ENCODE results near the gene STAG2.
"Not testable (repeated sequence)": the region's sequence is repeated elsewhere in the genome, so short reads cannot be mapped to it uniquely, and the experiment has no call there.

Gene STAG2

GRCh38 chrX:123961268-123962005 lies at the start of gene STAG2:
Gene STAG2, plus strand, starts transcription at chrX:123961706. Its CDS starts 60,922 bp downstream, at chrX:124022628.
- DNase-seq (peak; percentile 73), ATAC-seq (peak; percentile 16)

- DNase-seq (no peak), ATAC-seq (no peak)
These were observed 44.4 kb upstream of the STAG2 start for GRCh38 chrX:123917069-123917468.

DNA sequence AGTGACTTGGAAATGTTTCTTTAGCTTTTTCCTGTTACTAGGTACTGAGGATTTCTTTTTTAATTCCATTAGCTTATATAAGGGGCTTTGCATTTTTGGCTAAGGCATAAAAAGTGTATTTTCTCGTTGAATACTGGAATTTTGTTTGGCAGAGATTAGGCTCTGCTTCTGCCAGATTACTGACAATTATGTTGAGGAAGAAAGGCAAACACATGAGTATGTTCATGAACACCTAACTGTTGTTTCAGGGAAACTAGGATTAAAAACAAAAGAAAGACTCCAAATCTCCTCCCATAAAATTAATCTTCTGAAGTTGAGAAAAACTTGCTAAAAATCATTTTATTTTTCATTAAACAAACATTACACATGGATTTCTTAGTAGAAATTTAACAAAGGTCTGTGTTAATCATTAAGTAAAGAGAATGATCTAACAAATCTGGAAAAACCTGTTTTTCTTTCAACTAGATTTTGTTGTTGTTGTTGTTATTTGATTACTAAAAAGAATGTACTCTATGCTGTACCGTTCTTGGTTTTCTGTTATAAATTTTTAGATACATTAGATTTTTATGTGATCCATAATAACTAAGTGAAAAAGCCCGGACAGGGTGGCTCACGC lies 43.3 kb upstream of the STAG2 start:
- ATAC-seq (no peak), DNase-seq (no peak)

DNA sequence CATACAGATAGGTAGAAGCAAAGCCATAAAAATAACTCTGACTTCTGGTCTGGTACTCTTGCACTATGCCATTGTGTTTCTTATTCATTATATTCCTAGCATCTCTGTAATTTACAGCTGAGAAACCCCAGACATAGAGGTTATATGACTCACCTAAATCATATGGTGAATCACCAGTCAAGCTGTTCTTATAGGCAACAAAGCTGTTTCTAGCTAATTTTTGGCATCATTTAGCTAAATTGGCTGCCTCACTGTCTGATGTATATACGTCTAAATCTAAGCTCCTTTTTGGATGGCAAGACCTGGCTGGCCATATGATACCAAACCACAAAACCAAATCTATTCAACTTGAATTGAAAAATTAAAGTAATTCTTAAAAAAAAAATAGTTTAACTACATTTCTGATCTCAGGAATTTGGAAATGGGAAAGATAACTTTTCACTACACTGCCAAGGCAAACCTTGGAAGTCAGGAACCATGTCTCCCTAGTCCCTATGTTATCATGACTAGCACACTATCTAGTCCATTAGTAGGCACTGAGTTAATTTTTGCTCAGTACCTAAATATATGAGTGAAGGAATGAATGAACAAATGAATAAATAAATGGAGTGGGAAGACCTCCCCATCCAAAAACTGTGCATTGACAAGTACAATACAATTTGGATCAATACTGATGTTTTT lies 41.3 kb upstream of the STAG2 start:
- no peak for DNase-seq

DNA sequence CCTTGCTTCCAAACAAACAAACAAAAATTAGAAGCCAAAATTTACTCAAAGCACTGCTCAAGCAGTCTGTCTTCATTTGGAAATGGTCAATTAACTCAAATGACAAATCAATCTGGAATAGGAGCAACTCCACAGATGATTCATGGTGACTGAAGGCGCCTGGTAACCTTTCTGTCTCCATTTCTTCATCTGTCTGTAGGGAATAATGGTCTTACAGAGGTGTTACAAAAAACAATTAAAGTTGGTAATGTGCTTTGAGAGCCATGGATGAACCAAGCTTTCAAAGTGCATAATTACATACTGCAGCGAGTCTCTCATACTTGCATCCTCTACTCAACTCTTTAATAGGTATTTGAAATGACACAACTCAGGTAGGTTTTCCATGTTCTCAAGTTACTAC lies 38.3 kb upstream of the STAG2 start:
- ATAC-seq (no peak), DNase-seq (no peak)

More for the DNA sequence above, 41.3 kb upstream of the STAG2 start:
- no peak for ATAC-seq

DNA sequence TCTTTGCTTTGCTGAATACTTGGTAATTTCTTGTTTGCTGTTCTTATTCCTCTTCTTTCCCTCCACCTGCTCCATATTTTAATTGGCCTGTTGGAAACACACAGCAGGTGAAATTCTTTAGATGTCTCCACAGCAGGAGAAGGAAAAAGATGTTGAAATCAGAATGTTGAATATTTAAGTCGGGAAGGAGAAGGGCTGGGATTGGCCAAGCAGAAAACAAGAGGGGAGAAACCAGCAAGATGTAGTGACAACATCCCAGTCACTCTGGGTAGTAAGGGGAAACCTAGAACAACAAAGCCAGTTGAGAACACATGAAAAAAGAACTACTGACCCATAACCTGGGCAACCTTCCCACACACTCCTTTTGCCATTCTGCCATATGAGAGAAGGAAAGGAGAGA lies 37.3 kb upstream of the STAG2 start:
- DNase-seq, result no peak
- ATAC-seq, result no peak

DNA sequence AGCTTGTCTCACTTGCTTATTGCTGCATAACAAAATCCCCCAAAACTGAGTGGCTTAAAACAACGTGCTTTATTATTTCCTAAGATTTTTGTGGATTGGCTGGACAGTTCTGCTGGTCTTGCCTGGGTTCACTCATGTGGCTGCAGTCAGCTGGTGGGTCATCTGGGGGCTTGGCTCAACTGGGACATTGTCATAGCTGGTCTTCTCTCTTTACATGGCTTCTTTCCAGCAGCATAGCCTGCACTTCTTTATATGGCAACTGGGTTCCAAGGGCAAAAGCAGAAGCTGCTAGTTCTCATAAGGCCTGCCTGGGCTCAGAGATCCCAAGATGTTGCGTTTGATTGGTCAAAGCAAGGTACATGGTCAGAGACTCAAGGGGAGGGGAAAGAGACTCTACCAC lies 33.7 kb upstream of the STAG2 start:
- ATAC-seq (no peak), DNase-seq (no peak)

GRCh38 chrX:123932055-123932454 lies 29.5 kb upstream of the STAG2 start:
- not testable (repeated sequence) for ATAC-seq
- peak; percentile 3 for DNase-seq

DNA sequence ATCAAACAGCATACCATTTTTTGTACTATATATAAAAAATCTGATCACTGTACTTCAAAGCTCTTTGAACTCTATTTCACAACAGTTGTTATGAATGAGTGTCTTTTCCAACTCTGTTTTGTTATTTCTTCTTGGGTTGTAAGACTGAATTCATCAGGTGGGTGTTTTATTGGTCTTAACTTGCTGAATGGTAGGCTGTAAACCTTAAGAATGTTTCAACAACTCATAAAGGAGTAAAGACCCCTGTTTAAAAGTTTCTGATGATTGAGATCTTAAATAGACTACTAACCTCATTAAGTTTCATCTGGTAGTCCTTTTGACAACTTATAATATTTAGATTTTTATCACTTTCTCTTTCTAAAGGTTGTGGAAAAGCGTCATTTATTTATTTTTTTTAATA lies 18.4 kb upstream of the STAG2 start:
- DNase-seq, result no peak
- ATAC-seq, result no peak

- no peak for DNase-seq
- ATAC-seq, result no peak
These were observed 18.0 kb upstream of the STAG2 start for GRCh38 chrX:123943488-123943887.

DNA sequence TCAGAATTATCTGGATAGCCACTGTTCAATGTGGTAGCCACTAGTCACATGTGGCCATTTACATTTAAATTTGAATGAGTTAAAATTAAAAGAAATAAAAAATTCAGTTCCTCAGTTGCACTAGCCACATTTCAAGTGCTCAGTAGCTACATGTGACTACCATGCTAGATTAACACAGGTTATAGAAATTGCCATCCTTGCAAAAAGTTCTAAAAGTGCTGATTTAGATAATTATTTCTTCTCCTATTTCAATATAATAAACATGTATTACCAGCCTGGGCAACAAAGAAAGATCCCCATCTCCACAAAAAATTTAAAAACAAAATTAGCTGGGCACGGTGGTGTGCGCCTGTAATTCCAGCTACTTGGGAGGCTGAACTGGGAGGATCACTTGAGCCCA lies 11.7 kb upstream of the STAG2 start:
- DNase-seq (no peak), ATAC-seq (no peak)

GRCh38 chrX:123959281-123960063 lies 2.0 kb upstream of the STAG2 start:
- ATAC-seq (no peak), DNase-seq (peak; percentile 18)

GRCh38 chrX:123960956-123961267 lies 594 bp upstream of the STAG2 start:
- DNase-seq (peak; percentile 29), ATAC-seq (no peak)

- ATAC-seq (no peak), DNase-seq (no peak)
These were observed 531 bp downstream of the STAG2 start for GRCh38 chrX:123962006-123962467.

DNA sequence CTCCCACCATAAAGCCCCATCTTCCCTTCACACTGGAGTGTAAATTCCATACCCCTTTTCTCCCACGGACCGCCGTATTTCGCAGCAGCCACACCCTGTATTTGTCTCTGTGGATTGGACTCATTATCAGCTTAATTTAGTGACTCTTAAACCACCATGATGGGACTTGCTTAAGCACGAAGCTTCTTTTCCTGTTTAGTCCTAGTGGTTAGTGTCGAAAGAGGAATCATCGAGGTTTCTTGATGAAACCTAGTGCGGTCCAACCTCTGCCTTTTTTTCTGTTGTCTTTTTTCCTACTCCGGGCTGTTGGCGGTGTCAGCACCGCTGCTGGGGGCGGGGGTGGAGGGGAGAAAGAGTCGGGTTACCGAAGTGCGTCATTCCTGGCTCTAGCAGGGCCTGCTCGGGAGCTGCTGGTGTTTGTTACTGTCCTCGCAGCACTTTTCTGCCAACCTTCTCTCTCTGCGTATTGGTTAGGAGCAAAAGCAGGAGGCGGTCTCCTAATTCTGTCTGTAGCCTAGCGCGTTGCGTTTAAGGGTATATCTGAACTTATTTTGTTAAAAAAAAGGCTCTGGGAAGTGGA lies 1.4 kb downstream of the STAG2 start:
- DNase-seq, result peak; percentile 82
- ATAC-seq, result peak; percentile 83

GRCh38 chrX:123964156-123964834 lies 2.8 kb downstream of the STAG2 start:
- ATAC-seq (no peak), DNase-seq (no peak)

DNA sequence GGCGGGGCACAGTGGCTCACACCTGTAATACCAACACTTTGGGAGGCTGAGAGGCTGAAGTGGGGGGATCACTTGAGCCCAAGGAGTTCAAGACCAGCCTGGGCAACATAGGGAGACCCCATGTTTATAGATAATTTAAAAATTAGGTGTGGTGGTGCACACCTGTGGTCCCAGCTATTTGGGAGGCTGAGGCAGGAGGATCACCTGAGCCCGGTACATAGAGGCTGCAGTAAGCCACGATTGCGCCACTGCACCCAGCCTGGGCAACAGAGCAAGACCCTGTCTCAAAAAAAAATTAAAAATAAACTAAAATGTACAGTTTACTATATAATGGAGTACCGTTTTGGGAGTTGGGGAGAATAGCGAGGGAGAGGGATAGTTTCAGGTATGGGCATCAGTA lies 4.2 kb downstream of the STAG2 start:
- DNase-seq (no peak), ATAC-seq (no peak)

DNA sequence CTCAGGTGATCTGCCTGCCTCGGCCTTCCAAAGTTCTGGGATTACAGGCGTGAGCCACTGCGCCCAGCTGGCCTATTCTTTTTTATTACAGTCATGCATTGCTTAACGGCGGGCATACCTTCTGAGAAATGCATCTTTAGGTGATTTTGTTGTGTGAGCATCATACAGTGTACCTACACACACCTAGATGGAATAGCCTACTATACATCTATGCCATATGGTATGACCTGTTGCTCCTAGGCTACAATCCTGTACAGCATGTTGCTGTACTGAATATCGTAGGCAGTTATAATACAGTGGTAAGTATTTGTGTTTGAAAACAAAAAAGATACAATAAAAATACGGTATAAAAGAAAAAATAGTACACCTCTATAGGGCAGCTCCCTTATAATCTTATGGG lies 6.0 kb downstream of the STAG2 start:
- no peak for ATAC-seq
- DNase-seq, result no peak

DNA sequence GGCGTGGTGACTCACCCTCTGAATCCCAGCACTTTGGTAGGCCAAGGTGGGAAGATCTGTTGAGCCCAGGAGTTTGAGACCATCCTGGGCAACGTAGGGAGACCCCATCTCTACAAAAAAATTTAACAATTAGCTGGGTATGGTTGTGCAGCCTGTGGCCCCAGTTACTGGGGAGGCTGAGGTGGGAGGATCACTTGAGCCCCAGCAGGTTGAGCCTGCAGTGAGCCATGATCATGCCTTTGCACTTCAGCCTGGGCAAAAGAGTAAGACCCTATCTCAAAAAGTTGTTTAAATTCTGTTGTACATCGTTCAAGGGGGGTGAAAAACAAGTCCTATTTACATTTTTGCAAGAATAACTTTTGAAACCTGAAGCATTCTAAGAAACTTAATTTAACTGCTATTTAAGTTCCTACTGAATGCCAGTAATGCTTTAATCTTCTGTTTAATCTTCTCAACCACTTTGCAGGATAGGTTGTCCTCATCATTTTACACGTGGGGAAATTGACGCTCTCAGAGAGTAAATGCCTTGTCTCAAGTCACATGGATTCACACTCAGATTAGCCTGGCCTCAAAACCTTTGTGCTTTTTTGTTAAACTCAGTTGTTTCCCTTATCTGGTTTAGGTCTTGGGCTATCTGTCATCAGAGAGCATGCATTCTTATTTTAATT lies 7.0 kb downstream of the STAG2 start:
- no peak for ATAC-seq
- no peak for DNase-seq

DNA sequence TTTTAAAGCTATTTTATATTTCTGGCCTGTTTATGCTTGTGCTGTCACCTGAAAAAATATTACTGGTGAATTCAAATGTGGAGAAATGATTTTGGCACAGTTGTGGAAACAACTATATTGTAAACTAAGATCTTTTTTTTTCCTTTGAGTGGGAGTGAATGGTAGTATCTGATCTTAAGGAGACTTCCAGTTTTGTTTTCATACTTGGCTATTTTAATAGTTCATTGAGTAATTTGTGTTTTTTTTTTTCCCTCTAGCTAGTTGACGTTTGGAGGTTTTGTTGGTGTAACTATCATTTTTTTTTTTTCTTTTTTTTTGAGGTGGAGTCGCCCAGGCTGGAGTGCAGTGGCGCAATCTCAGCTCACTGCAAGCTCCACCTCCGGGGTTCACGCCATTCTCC lies 10.5 kb downstream of the STAG2 start:
- no peak for DNase-seq

GRCh38 chrX:123973921-123974320 lies 12.4 kb downstream of the STAG2 start:
- DNase-seq, result no peak
- ATAC-seq, result no peak

More for the DNA sequence above, 10.5 kb downstream of the STAG2 start:
- ATAC-seq, result peak; percentile 28

Measured in stimulated activated naive CD8-positive, alpha-beta T cell treated with anti-CD3 and anti-CD28 coated beads, Interleukin-15, Interleukin-2, amounts not matched to agents 100 U/mL and 50 U/mL, for 24 hours (primary cell).